CD4-positive, alpha-beta T cell treated with Interleukin-17A for 4 hours (primary cell): Measurements from ENCODE around the gene UGGT1.

Experiments
- DNase-seq: peaks from one replicate; pipeline ENCODE4 v3.0.0-alpha.2; 2020; ENCODE audit warnings: mixed read lengths

UGGT1 gene

GRCh38 chr2:128228894-128229293, 137.9 kb downstream of the UGGT1 start:
- DNase-seq, result no peak

- DNase-seq, result peak; percentile 89
Observed at GRCh38 chr2:128232965-128233789, 142.2 kb downstream of the UGGT1 start.

- no peak for DNase-seq
Observed at GRCh38 chr2:128233790-128234395, 142.9 kb downstream of the UGGT1 start.

GRCh38 chr2:128234613-128235012, 143.6 kb downstream of the UGGT1 start:
- DNase-seq, result no peak

- DNase-seq, result no peak
Observed at GRCh38 chr2:128235581-128235980, 144.6 kb downstream of the UGGT1 start.

- DNase-seq, result no peak
Observed at GRCh38 chr2:128236491-128237035, 145.6 kb downstream of the UGGT1 start.

- DNase-seq, result no peak
Observed at GRCh38 chr2:128237081-128237534, 146.1 kb downstream of the UGGT1 start.

- DNase-seq, result no peak
Observed at GRCh38 chr2:128237911-128238697, 147.1 kb downstream of the UGGT1 start.

GRCh38 chr2:128241896-128242295, 150.9 kb downstream of the UGGT1 start:
- no peak for DNase-seq
